Measurements from ENCODE around the gene EDEM2.
"Not testable (repeated sequence)": the region's sequence is repeated elsewhere in the genome, so short reads cannot be mapped to it uniquely, and the experiment has no call there.

Gene EDEM2

GRCh38 chr20:35190556-35190955, 43.4 kb upstream of the EDEM2 start:
- ChIA-PET CTCF (no interaction called here), POLR2A (no interaction called here)
- DNase-seq (ENCODE audit: extremely low spot score) = no peak
- TF ChIP-seq FOXK2 (IDR thresholded peaks at IDR 0.05) = no peak
- TF ChIP-seq ARNT (IDR thresholded peaks at IDR 0.05) = no peak
- no peak for TF ChIP-seq FOXA1 (IDR thresholded peaks at IDR 0.05)
- no peak for TF ChIP-seq SP1 (IDR thresholded peaks at IDR 0.05)
- no peak for TF ChIP-seq BHLHE40 (IDR thresholded peaks at IDR 0.05; ENCODE audit: borderline replicate concordance)
- no peak for TF ChIP-seq CTBP1 (IDR thresholded peaks at IDR 0.05; ENCODE audit: borderline replicate concordance)
- no peak for TF ChIP-seq TARDBP (IDR thresholded peaks at IDR 0.05)
- no peak for TF ChIP-seq FOXM1 (IDR thresholded peaks at IDR 0.05; ENCODE audit: borderline replicate concordance)

GRCh38 chr20:35189223-35189622, 42.1 kb upstream of the EDEM2 start:
- CTCF ChIA-PET; POLR2A ChIA-PET; DNase-seq (ENCODE audit: extremely low spot score): not testable (repeated sequence)

- ChIA-PET CTCF (no interaction called here), POLR2A (no interaction called here)
- DNase-seq (ENCODE audit: extremely low spot score) = no peak
- TF ChIP-seq SUZ12 (IDR thresholded peaks at IDR 0.05) = no peak
- TF ChIP-seq HDGF (IDR thresholded peaks at IDR 0.05; ENCODE audit: borderline replicate concordance) = no peak
- TF ChIP-seq SP1 (IDR thresholded peaks at IDR 0.05) = no peak
- TF ChIP-seq FOXK2 (IDR thresholded peaks at IDR 0.05) = no peak
- TF ChIP-seq L3MBTL2 (conservative IDR thresholded peaks at IDR 0.05) = no peak
- no peak for TF ChIP-seq PKNOX1 (IDR thresholded peaks at IDR 0.05)
- TF ChIP-seq ELF4 (IDR thresholded peaks at IDR 0.05) = no peak
- no peak for TF ChIP-seq BHLHE40 (IDR thresholded peaks at IDR 0.05; ENCODE audit: borderline replicate concordance)
- TF ChIP-seq TARDBP (IDR thresholded peaks at IDR 0.05) = no peak
- no peak for TF ChIP-seq FOXA1 (IDR thresholded peaks at IDR 0.05)
- TF ChIP-seq ARNT (IDR thresholded peaks at IDR 0.05) = no peak
- TF ChIP-seq NFRKB (IDR thresholded peaks at IDR 0.05) = no peak
These were observed 40.6 kb upstream of the EDEM2 start for GRCh38 chr20:35187584-35188190.

- DNase-seq (ENCODE audit: extremely low spot score); POLR2A ChIA-PET; CTCF ChIA-PET: not testable (repeated sequence)
These were observed 39.7 kb upstream of the EDEM2 start for GRCh38 chr20:35186691-35187289.

GRCh38 chr20:35181731-35182130, 34.6 kb upstream of the EDEM2 start:
- no peak for TF ChIP-seq SP1 (IDR thresholded peaks at IDR 0.05)
- no peak for TF ChIP-seq ZNF384 (IDR thresholded peaks at IDR 0.05)
- no peak for TF ChIP-seq PKNOX1 (IDR thresholded peaks at IDR 0.05)
- no peak for TF ChIP-seq NFRKB (IDR thresholded peaks at IDR 0.05)
- TF ChIP-seq SUZ12 (IDR thresholded peaks at IDR 0.05) = no peak
- no peak for TF ChIP-seq FOXA1 (IDR thresholded peaks at IDR 0.05)
- TF ChIP-seq ARNT (IDR thresholded peaks at IDR 0.05) = no peak
- TF ChIP-seq LEF1 (IDR thresholded peaks at IDR 0.05; ENCODE audit: borderline replicate concordance) = no peak
- TF ChIP-seq TARDBP (IDR thresholded peaks at IDR 0.05) = no peak
- TF ChIP-seq FOXM1 (IDR thresholded peaks at IDR 0.05; ENCODE audit: borderline replicate concordance) = no peak
- no peak for TF ChIP-seq HDGF (IDR thresholded peaks at IDR 0.05; ENCODE audit: borderline replicate concordance)
- TF ChIP-seq L3MBTL2 (conservative IDR thresholded peaks at IDR 0.05) = no peak
- no peak for TF ChIP-seq FOXK2 (IDR thresholded peaks at IDR 0.05)
- no peak for TF ChIP-seq ELF4 (IDR thresholded peaks at IDR 0.05)
- TF ChIP-seq CTBP1 (IDR thresholded peaks at IDR 0.05; ENCODE audit: borderline replicate concordance) = no peak
- TF ChIP-seq BHLHE40 (IDR thresholded peaks at IDR 0.05; ENCODE audit: borderline replicate concordance) = no peak
- CTCF ChIA-PET = no interaction called here
- POLR2A ChIA-PET = no interaction called here
- no peak for DNase-seq (ENCODE audit: extremely low spot score)

- DNase-seq (ENCODE audit: extremely low spot score) = no peak
- POLR2A ChIA-PET = no interaction called here
- CTCF ChIA-PET = no interaction called here
- TF ChIP-seq PKNOX1 (IDR thresholded peaks at IDR 0.05) (no peak), NFRKB (IDR thresholded peaks at IDR 0.05) (no peak), ELF4 (IDR thresholded peaks at IDR 0.05) (no peak), FOXA1 (IDR thresholded peaks at IDR 0.05) (no peak), LEF1 (IDR thresholded peaks at IDR 0.05; ENCODE audit: borderline replicate concordance) (no peak), TARDBP (IDR thresholded peaks at IDR 0.05) (no peak), HDGF (IDR thresholded peaks at IDR 0.05; ENCODE audit: borderline replicate concordance) (no peak), FOXM1 (IDR thresholded peaks at IDR 0.05; ENCODE audit: borderline replicate concordance) (no peak), SP1 (IDR thresholded peaks at IDR 0.05) (no peak), BHLHE40 (IDR thresholded peaks at IDR 0.05; ENCODE audit: borderline replicate concordance) (no peak), L3MBTL2 (conservative IDR thresholded peaks at IDR 0.05) (no peak), SUZ12 (IDR thresholded peaks at IDR 0.05) (no peak), FOXK2 (IDR thresholded peaks at IDR 0.05) (no peak), ARNT (IDR thresholded peaks at IDR 0.05) (no peak), CTBP1 (IDR thresholded peaks at IDR 0.05; ENCODE audit: borderline replicate concordance) (no peak)
These were observed 33.1 kb upstream of the EDEM2 start for GRCh38 chr20:35180266-35180665.

Measured in HEK293T (cell line).